GF-D8 (cell line): ENCODE measurements around the gene TRIM54.
A peak's percentile ranks its signal among the peaks of the same experiment; 100 is the strongest.

Experiments
- DNase-seq: peaks from one replicate; lab custom pipeline; 2025; lab: John Stamatoyannopoulos, UW

Gene TRIM54, protein sequence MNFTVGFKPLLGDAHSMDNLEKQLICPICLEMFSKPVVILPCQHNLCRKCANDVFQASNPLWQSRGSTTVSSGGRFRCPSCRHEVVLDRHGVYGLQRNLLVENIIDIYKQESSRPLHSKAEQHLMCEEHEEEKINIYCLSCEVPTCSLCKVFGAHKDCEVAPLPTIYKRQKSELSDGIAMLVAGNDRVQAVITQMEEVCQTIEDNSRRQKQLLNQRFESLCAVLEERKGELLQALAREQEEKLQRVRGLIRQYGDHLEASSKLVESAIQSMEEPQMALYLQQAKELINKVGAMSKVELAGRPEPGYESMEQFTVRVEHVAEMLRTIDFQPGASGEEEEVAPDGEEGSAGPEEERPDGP

GRCh38 chr2:27281855-27282559, at the start of gene TRIM54:
Gene TRIM54, plus strand, starts transcription at chr2:27282429. Its CDS starts 303 bp downstream, at chr2:27282732.
- DNase-seq, result no peak

GRCh38 chr2:27233341-27233740, 48.9 kb upstream of the TRIM54 start:
- no peak for DNase-seq

DNA sequence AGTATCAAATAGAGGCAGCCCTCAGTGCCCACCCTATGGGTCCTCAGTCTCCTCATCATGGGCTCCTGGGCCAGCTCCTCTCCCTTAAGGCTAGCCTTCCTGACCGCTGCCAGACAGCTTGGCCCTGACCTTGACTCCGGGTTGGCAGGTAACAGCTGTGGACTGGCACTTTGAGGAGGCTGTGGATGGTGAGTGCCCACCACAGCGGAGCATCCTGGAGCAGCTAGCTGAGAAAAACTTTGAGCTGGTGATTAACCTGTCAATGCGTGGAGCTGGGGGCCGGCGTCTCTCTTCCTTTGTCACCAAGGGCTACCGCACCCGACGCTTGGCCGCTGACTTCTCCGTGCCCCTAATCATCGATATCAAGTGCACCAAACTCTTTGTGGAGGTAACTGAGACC, 46.1 kb upstream of the TRIM54 start:
- DNase-seq, result no peak

DNA sequence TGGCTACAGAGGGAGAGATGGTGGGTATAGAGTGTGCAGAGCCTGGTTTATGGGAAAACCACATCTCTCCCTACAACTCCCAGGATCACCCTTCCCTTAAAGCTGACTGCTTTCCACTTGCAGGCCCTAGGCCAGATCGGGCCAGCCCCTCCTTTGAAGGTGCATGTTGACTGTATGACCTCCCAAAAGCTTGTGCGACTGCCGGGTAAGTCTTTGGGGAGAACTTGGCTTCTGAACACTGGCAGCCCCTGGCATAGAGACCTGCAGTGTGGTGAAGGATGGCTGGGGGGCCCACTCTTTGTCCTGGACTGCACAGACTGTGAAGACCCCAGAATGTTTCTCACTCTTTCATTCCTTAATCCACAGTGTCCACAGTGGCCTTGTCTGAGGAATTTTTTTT, 45.6 kb upstream of the TRIM54 start:
- no peak for DNase-seq

- no peak for DNase-seq
These were observed 44.8 kb upstream of the TRIM54 start for GRCh38 chr2:27237341-27237945.

DNA sequence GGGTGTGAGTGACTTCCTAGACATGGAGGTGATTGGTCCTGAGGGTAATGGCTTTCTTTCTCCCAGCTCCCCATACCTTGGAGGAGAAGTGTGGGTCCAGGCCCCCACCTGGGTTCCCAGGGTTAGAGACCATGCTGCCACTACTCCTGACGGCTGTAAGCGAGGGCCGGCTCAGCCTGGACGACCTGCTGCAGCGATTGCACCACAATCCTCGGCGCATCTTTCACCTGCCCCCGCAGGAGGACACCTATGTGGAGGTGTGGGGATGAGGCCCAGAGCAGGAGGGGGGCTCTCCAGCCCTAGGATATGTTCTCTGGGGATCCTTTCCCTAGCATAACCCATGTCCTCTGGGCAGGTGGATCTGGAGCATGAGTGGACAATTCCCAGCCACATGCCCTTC, 43.3 kb upstream of the TRIM54 start:
- no peak for DNase-seq

- no peak for DNase-seq
These were observed 41.8 kb upstream of the TRIM54 start for GRCh38 chr2:27240406-27240805.

GRCh38 chr2:27241761-27242613, 40.2 kb upstream of the TRIM54 start:
- DNase-seq, result no peak

DNA sequence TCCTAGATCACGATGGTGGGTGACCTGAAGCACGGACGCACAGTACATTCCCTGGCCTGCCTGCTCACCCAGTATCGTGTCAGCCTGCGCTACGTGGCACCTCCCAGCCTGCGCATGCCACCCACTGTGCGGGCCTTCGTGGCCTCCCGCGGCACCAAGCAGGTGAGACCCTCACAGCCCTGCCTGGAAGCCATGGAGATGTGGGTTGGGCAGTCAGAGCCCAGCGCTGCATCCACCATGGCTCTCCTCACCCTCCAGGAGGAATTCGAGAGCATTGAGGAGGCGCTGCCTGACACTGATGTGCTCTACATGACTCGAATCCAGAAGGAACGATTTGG, 39.6 kb upstream of the TRIM54 start:
- no peak for DNase-seq

DNA sequence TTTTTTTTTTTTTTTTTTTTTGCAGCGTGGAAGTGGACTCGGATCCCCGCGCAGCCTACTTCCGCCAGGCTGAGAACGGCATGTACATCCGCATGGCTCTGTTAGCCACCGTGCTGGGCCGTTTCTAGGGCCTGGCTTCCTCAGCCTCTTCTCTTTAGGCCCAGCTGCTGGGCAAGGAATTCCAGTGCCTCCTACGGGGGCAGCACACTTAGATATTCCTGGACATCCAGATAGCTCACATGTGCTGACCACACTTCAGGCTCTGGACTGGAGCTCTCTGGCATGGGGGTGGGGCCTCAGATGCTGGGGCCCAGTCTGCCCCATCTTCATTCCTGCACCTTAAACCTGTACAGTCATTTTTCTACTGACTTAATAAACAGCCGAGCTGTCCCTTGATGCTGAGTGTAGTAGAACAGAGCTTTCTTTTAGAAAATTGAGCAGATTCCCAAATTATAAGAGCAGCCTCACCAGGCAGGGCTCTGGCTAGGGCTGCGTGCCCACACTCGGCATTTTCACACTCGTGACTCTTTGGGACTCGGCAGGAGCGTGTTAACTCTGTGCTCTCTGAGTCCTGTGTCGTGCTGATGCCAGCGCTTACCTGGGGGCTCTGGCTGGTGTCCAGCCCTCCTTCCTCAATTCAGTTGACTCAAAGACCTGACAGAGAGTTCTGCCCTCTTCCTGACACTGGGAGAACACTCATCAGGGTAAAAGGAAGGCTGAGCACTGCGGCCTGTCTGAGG, 38.7 kb upstream of the TRIM54 start:
- DNase-seq, result no peak

GRCh38 chr2:27245116-27245515, 37.1 kb upstream of the TRIM54 start:
- DNase-seq, result no peak

DNA sequence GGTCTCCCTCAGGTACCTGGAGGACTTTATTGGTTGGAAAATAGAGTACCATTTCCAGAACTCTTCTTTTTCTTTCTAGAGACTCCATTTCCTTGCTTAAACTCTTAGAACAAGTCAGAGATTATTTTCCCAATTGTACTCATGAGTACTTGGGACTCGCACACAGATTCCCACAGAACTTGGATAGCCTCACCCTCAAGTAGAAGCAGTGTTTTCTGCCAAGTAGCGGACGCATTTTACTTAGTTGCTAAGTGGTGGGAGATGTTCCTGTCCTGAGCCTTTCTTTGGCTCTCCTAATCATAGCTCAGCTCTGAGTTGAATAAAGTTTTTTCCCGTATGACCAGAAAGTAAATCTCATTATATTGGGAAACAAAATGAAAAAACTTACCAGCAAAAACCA, 36.6 kb upstream of the TRIM54 start:
- DNase-seq, result no peak

GRCh38 chr2:27247893-27248292, 34.3 kb upstream of the TRIM54 start:
- no peak for DNase-seq

DNA sequence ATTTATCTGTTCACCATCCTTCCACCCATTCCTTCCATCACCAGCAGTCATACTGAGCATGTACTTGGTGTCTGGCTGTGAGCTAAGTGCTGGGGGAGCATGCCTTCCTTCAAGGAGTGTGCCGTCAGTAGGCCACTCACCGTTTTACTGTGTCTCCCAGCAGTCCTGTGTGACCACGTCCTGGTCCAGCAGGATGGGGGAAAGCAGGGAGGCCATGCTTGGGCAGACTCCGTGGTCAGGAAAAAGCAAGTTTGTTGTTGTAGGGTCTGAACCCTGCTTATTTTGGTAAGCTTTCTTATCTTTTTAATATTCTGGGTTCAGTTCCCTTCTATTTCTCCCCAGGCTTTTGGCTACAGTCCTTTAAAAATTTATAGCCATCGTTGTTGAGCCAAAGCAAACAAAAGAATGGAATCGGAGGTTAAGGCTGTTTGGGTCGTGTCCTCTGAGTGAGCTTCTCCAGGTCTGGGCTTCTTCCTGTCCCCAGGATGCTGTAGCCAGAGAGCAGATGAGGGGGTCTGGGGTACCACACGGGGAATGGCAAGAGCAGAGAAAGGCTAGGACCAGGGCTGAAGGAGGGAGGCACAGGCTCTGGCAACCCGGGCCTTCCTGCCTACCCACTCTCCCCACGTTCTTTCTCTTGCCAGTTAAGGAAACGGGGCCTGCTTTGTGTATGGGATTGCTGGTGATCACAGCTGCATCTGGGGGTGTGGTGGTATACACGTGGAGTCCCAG, 32.9 kb upstream of the TRIM54 start:
- DNase-seq, result no peak

DNA sequence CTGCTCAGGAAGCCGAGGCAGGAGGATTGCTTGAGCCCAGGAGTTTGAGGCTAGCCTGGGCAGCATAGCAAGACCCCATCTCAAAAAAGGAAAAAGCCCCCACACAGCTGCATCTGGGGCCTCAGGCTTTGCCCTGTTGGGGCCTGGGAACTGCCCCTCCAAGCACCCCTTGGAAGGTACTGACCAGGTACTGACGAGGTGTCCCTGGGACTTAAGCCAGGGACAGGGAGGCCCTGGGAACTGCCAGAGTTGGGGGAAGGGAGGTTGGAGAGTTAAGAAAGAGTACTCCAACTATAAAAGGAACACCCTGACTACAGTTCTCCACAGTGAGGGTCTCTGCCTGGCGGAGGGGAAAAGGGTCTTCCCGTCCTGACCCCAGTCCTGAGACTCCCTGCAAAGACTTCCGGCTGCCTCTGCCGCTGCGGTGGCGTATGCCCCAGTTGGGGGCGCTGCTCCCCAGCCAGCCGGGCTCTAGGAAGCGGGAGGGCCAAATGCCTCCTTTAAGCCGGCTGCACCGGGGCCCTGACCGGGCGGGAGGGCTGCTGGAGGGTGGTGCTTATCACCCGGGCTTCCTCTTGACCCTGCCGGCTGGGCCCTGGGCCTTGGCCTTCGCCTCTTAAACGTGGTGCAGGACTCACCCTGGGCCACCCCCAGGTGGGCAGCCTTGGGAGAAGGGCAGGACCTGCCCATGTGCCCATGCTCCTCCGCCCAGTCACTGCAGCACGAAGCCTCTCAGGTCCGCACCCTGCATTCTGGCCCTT, 32.2 kb upstream of the TRIM54 start:
- peak; percentile 22 for DNase-seq

DNA sequence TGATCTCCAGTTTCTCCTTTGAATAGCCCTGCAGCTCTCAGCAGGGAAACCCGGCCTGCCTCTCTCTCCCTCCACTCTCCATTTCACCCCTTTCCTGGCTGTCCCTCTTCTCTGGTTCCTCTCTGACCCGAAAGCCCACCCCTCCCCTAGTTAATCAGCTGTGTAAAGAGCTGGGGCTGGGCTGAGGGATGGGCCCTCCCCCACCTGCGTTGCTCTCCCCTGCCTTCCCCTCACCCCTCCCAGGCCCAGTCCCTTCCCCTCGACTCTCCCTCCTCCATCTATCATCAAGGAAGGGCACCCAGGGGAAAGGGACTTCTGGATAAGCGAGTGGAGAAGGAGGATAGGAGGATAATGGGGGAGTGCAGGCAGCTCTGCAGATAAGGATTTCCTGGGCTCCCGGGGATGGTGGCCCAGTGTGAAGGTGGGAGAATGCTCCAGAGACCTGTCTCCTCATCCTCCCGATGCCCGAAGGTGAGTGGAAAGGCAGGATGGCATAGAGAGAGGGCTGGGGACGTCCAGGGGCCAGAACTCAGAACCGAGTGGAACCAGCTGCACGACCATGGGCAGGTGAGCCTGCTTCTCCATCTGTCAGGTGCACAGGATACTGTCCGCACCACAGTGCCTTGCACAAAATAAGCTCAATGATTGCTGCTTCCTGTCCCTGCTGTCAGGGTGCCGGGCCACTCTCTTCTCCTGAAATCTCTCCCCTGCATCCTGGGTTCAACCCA, 31.4 kb upstream of the TRIM54 start:
- DNase-seq, result no peak

GRCh38 chr2:27251766-27252165, 30.5 kb upstream of the TRIM54 start:
- DNase-seq, result no peak

DNA sequence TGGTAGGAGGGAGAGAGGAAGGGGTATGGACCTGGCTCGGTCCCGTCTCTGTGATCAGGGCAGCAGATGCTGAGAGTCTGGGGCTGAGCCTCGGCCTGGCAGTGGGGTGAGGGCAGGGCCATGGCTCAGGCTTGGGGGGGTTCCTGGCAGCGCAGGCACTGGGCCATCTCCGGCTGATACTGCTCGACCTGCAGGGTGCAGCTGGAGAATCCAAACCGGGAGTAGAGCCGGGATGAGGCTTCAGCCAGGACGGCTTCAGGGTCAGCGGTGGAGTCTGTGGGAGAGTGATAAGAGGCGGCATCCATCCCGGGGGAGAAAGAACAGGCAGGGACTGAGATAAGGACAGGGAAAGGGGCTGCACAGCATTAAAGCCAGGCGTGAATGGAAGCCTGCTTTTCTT, 27.0 kb upstream of the TRIM54 start:
- no peak for DNase-seq

GRCh38 chr2:27255660-27256059, 26.6 kb upstream of the TRIM54 start:
- DNase-seq, result no peak
